ENCODE measurements around the gene PSG1.
"Not testable (repeated sequence)": the region's sequence is repeated elsewhere in the genome, so short reads cannot be mapped to it uniquely, and the experiment has no call there.

The PSG1 gene

GRCh38 chr19:42880621-42881020 lies 1.1 kb upstream of the PSG1 start:
- not testable (repeated sequence) for DNase-seq

GRCh38 chr19:42876596-42876995 lies 2.9 kb downstream of the PSG1 start:
- DNase-seq = peak; percentile 75

- peak; percentile 60 for DNase-seq
These were observed 3.6 kb downstream of the PSG1 start for GRCh38 chr19:42875881-42876280.

- DNase-seq = peak; percentile 63
These were observed 4.4 kb downstream of the PSG1 start for GRCh38 chr19:42874901-42875813.

GRCh38 chr19:42874136-42874535 lies 5.4 kb downstream of the PSG1 start:
- DNase-seq = not testable (repeated sequence)

- no peak for DNase-seq
These were observed 6.9 kb downstream of the PSG1 start for GRCh38 chr19:42872608-42873007.

GRCh38 chr19:42857544-42857867 lies 22.0 kb downstream of the PSG1 start:
- no peak for DNase-seq

- DNase-seq = peak; percentile 26
These were observed 22.5 kb downstream of the PSG1 start for GRCh38 chr19:42856866-42857543.

- DNase-seq = not testable (repeated sequence)
These were observed 24.8 kb downstream of the PSG1 start for GRCh38 chr19:42854745-42855144.

- DNase-seq = not testable (repeated sequence)
These were observed 26.3 kb downstream of the PSG1 start for GRCh38 chr19:42853231-42853630.

GRCh38 chr19:42852821-42853220 lies 26.7 kb downstream of the PSG1 start:
- peak; percentile 66 for DNase-seq

GRCh38 chr19:42851718-42852280 lies 27.7 kb downstream of the PSG1 start:
- not testable (repeated sequence) for DNase-seq

- DNase-seq = peak; percentile 97
These were observed 28.4 kb downstream of the PSG1 start for GRCh38 chr19:42850981-42851717.

- peak; percentile 27 for DNase-seq
These were observed 32.9 kb downstream of the PSG1 start for GRCh38 chr19:42846597-42846996.

- DNase-seq = not testable (repeated sequence)
These were observed 35.9 kb downstream of the PSG1 start for GRCh38 chr19:42843631-42844030.

- peak; percentile 56 for DNase-seq
These were observed 46.6 kb downstream of the PSG1 start for GRCh38 chr19:42832746-42833442.

GRCh38 chr19:42832023-42832680 lies 47.4 kb downstream of the PSG1 start:
- DNase-seq = not testable (repeated sequence)

- peak; percentile 78 for DNase-seq
These were observed 48.1 kb downstream of the PSG1 start for GRCh38 chr19:42831221-42832019.

GRCh38 chr19:42821306-42821977 lies 58.1 kb downstream of the PSG1 start:
- not testable (repeated sequence) for DNase-seq

- DNase-seq = peak; percentile 86
These were observed 59.4 kb downstream of the PSG1 start for GRCh38 chr19:42819960-42820650.
